Measurements from ENCODE around the gene TUT1. TPM values are rescaled to one million over a fixed set of nuclear protein-coding genes. Genes with fewer than 3 reads are reported as not detected.
"Not testable (repeated sequence)": the region's sequence is repeated elsewhere in the genome, so short reads cannot be mapped to it uniquely, and the experiment has no call there.

Gene TUT1
- total RNA-seq, 6 experiments from 2014 or later = 12.3 to 34.2 (median 21.1) TPM

- H3K9me3 ChIP-seq = no peaks in the 10 kb centered on the region
- ATAC-seq (peak; percentile 27 to 47 (median 34)), DNase-seq (peak; percentile 77 to 82 (median 80))
- H3K4me1 ChIP-seq = peaks cover 0 to 38% (median 18%) of the 10 kb centered on the region in 4 donors
- peaks cover 0 to 53% (median 31%) of the 10 kb centered on the region in 4 donors for H3K36me3 ChIP-seq
- TF ChIP-seq CTCF (IDR thresholded peaks at IDR 0.05) = peak; percentile 41 to 65 (median 62)
- no peak for TF ChIP-seq POLR2A (IDR thresholded peaks at IDR 0.05)
- intact Hi-C loops (cut with DNase I) = no loop called here
- 30% methylated on average over 6 of the region's 13 CpGs for WGBS (ENCODE audit: insufficient coverage, low coverage, low lambda C conversion rate, missing lambda C conversion rate)
- H3K27me3 ChIP-seq = no peaks in the 10 kb centered on the region
- no peak overlapping the region for H3K27ac ChIP-seq
- no peak overlapping the region for H3K4me3 ChIP-seq
Measured at GRCh38 chr11:62593434-62594044, 2.2 kb upstream of the TUT1 start.

GRCh38 chr11:62592989-62593421, 1.7 kb upstream of the TUT1 start:
- H3K36me3 ChIP-seq = peaks cover 0 to 50% (median 27%) of the 10 kb centered on the region in 4 donors
- intact Hi-C loops (cut with DNase I) = no loop called here
- no peak overlapping the region for H3K4me3 ChIP-seq
- ATAC-seq = no peak
- peak overlapping the region; percentile 82 to 94 (median 92) for H3K27ac ChIP-seq
- DNase-seq = peak in 1 of 3 donors; percentile 27
- no peaks in the 10 kb centered on the region for H3K27me3 ChIP-seq
- TF ChIP-seq POLR2A (IDR thresholded peaks at IDR 0.05) = no peak
- no peak for TF ChIP-seq CTCF (IDR thresholded peaks at IDR 0.05)
- no peaks in the 10 kb centered on the region for H3K9me3 ChIP-seq
- H3K4me1 ChIP-seq = peaks cover 0 to 43% (median 20%) of the 10 kb centered on the region in 4 donors
- WGBS (ENCODE audit: insufficient coverage, low coverage, low lambda C conversion rate, missing lambda C conversion rate) = 59% methylated on average over 7 of the region's 8 CpGs

GRCh38 chr11:62592146-62592815, 958 bp upstream of the TUT1 start:
- peaks cover 0 to 43% (median 22%) of the 10 kb centered on the region in 4 donors for H3K36me3 ChIP-seq
- ATAC-seq (peak; percentile 1 to 3 (median 2)), DNase-seq (peak in 1 of 3 donors; percentile 31)
- peaks cover 0 to 51% (median 22%) of the 10 kb centered on the region in 4 donors for H3K4me1 ChIP-seq
- WGBS (ENCODE audit: insufficient coverage, low coverage, low lambda C conversion rate, missing lambda C conversion rate) = 3% methylated on average over 10 of the region's 17 CpGs
- H3K27ac ChIP-seq = peak overlapping the region; percentile 82 to 94 (median 92)
- no peaks in the 10 kb centered on the region for H3K27me3 ChIP-seq
- H3K9me3 ChIP-seq = no peaks in the 10 kb centered on the region
- intact Hi-C loops (cut with DNase I) = no loop called here
- H3K4me3 ChIP-seq = peak overlapping the region; percentile 51 to 78 (median 70)
- TF ChIP-seq CTCF (IDR thresholded peaks at IDR 0.05) = no peak
- TF ChIP-seq POLR2A (IDR thresholded peaks at IDR 0.05) = no peak

GRCh38 chr11:62588966-62589637, 2.2 kb downstream of the TUT1 start:
- ATAC-seq (no peak), DNase-seq (peak in 1 of 3 donors; percentile 18)
- H3K4me3 ChIP-seq = no peak overlapping the region
- peak overlapping the region in 2 of 3 donors; percentile 79 to 87 for H3K27ac ChIP-seq
- H3K9me3 ChIP-seq = no peaks in the 10 kb centered on the region
- no peak for TF ChIP-seq CTCF (IDR thresholded peaks at IDR 0.05)
- H3K36me3 ChIP-seq = peaks cover 0 to 20% (median 8%) of the 10 kb centered on the region in 4 donors
- no peaks in the 10 kb centered on the region for H3K27me3 ChIP-seq
- WGBS (ENCODE audit: insufficient coverage, low coverage, low lambda C conversion rate, missing lambda C conversion rate) = 60% methylated on average over 14 of the region's 18 CpGs
- intact Hi-C loops (cut with DNase I) = no loop called here
- peaks cover 0 to 56% (median 24%) of the 10 kb centered on the region in 4 donors for H3K4me1 ChIP-seq

GRCh38 chr11:62585356-62585755, 6.0 kb downstream of the TUT1 start:
- Histone ChIP-seq H3K27ac (peak overlapping the region in 1 of 3 donors; percentile 20), H3K36me3 (peaks cover 0 to 34% (median 12%) of the 10 kb centered on the region in 4 donors), H3K4me1 (peaks cover 0 to 46% (median 17%) of the 10 kb centered on the region in 4 donors)
- H3K27me3 ChIP-seq; intact Hi-C loops (cut with DNase I); ATAC-seq; H3K9me3 ChIP-seq; H3K4me3 ChIP-seq: not testable (repeated sequence)
- DNase-seq = peak in 1 of 3 donors; percentile 24
- 100% methylated on average over 1 of the region's 7 CpGs for WGBS (ENCODE audit: insufficient coverage, low coverage, low lambda C conversion rate, missing lambda C conversion rate)

- H3K27me3 ChIP-seq; ATAC-seq; H3K4me3 ChIP-seq; H3K9me3 ChIP-seq; DNase-seq; intact Hi-C loops (cut with DNase I): not testable (repeated sequence)
- no CpG with 5 or more reads among the region's 4 CpGs for WGBS (ENCODE audit: insufficient coverage, low coverage, low lambda C conversion rate, missing lambda C conversion rate)
- Histone ChIP-seq H3K4me1 (peaks cover 0 to 10% (median 2%) of the 10 kb centered on the region in 4 donors), H3K27ac (peak overlapping the region in 1 of 3 donors; percentile 13), H3K36me3 (peaks cover 0 to 52% (median 19%) of the 10 kb centered on the region in 4 donors)
Measured at GRCh38 chr11:62581735-62582134, 9.6 kb downstream of the TUT1 start.
